MM.1S (cell line): ENCODE results near the gene LPIN2.

ENCODE experiments used
- DNase-seq: peaks from one replicate; pipeline ENCODE4 v3.0.0-alpha.2; 2015
- H2AFZ ChIP-seq: fragments of 300-600 bp; sonication (generic); 2 replicates; pipeline ENCODE4 v1.6.0; 2016; ENCODE audit warnings: antibody characterized with exemption, low read length
- H3F3A ChIP-seq: fragments of 300-600 bp; sonication (generic); 2 replicates; pipeline ENCODE4 v1.6.1; 2016; ENCODE audit warnings: mild to moderate bottlenecking, antibody characterized with exemption, low read length, moderate library complexity, mixed read lengths; ENCODE audit not compliant: insufficient read depth
- H3K27ac ChIP-seq: fragments of 300-600 bp; sonication (generic); 2 replicates; pipeline ENCODE4 v1.5.1; 2016; ENCODE audit warnings: mild to moderate bottlenecking, low read length
- H3K27me3 ChIP-seq: fragments of 300-600 bp; sonication (generic); replicated peaks from 2 replicates; pipeline ENCODE4 v1.6.0; 2016; ENCODE audit warnings: low read length; ENCODE audit not compliant: insufficient read depth
- H3K36me3 ChIP-seq: fragments of 300-600 bp; sonication (generic); replicated peaks from 2 replicates; pipeline ENCODE4 v1.6.1; 2016; ENCODE audit warnings: mild to moderate bottlenecking, low read length, mixed read lengths; ENCODE audit not compliant: insufficient read depth
- H3K4me1 ChIP-seq: fragments of 300-600 bp; sonication (generic); 2 replicates; pipeline ENCODE4 v1.6.1; 2016; ENCODE audit warnings: low read length, mixed read lengths
- H3K4me2 ChIP-seq: fragments of 300-600 bp; sonication (generic); 2 replicates; pipeline ENCODE4 v1.6.0; 2016; ENCODE audit warnings: low read depth, low read length
- H3K4me3 ChIP-seq: fragments of 300-600 bp; sonication (generic); 2 replicates; pipeline ENCODE4 v1.5.1; 2016; ENCODE audit warnings: low read length, mixed read lengths
- H3K79me2 ChIP-seq: fragments of 300-600 bp; sonication (generic); 2 replicates; pipeline ENCODE4 v1.6.1; 2016; ENCODE audit warnings: mixed run types, low read length, mixed read lengths
- H3K9ac ChIP-seq: fragments of 300-600 bp; sonication (generic); 2 replicates; pipeline ENCODE4 v1.6.1; 2016; ENCODE audit warnings: low read length, mixed read lengths
- H3K9me2 ChIP-seq: fragments of 300-600 bp; sonication (generic); replicated peaks from 2 replicates; pipeline ENCODE4 v1.6.1; 2016; ENCODE audit warnings: mild to moderate bottlenecking, low read length, mixed read lengths; ENCODE audit not compliant: insufficient read depth
- H3K9me3 ChIP-seq: fragments of 300-600 bp; sonication (generic); replicated peaks from 2 replicates; pipeline ENCODE4 v1.6.1; 2016; ENCODE audit warnings: mild to moderate bottlenecking, low read length, mixed read lengths; ENCODE audit not compliant: insufficient read depth
- H4K20me1 ChIP-seq: fragments of 300-600 bp; sonication (generic); 2 replicates; pipeline ENCODE4 v1.6.1; 2016; ENCODE audit warnings: mild to moderate bottlenecking, low read length, moderate library complexity, mixed read lengths; ENCODE audit not compliant: insufficient read depth
- EZH2 ChIP-seq: fragments of 300-600 bp; sonication (generic); optimal IDR thresholded peaks from 2 replicates; pipeline ENCODE3; 2017; ENCODE audit warnings: low read depth, mild to moderate bottlenecking, antibody characterized with exemption, low read length, mixed read lengths
- EZH2phosphoT487 ChIP-seq: fragments of 300-600 bp; sonication (generic); IDR thresholded peaks from 2 replicates; pipeline ENCODE4 v1.6.1; 2018; ENCODE audit warnings: antibody characterized with exemption, low read length
- TF ChIP-seq, protein P1 (sequence below): fragments of 300-600 bp; sonication (generic); IDR thresholded peaks from 2 replicates; pipeline ENCODE4 v1.5.1; 2016; ENCODE audit warnings: antibody characterized with exemption, low read length, mixed read lengths

Gene LPIN2

DNA sequence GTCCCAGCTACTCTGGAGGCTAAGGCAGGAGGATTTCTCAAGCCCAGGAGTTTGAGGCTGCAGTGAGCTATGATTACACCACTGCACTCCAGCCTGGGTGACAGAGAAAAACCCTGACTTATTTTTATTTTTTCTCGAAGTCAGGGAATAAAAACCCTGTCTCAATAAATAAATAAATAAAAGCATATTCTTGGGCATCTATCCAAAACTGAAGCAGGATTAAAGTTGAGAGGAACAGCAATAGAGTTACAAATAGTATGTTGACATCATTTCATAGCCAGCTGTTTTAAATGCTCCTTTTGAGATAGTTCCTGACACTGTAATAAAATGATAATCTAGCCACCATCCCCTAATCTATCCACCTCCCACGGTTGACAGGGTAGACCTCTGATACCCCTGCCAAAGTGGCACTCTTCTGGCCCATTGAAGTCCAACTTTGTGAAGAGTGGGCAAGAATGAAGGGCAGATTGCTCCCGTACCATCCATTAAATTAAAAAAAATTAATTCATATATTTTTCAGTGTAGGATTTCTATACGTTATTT lies 42.3 kb upstream of the LPIN2 start:
- Histone ChIP-seq H3K27me3 (no peaks in the 10 kb centered on the region), H2AFZ (no peak overlapping the region), H3K9me2 (no peaks in the 10 kb centered on the region), H3K27ac (no peak overlapping the region), H3K9ac (no peak overlapping the region), H3K4me1 (no peaks in the 10 kb centered on the region), H3K79me2 (no peaks in the 10 kb centered on the region), H4K20me1 (no peaks in the 10 kb centered on the region), H3K9me3 (no peaks in the 10 kb centered on the region), H3K4me2 (no peak overlapping the region), H3K36me3 (no peaks in the 10 kb centered on the region), H3K4me3 (no peak overlapping the region), H3F3A (no peaks in the 10 kb centered on the region)
- DNase-seq = no peak
- TF ChIP-seq EZH2 (no peak), EZH2phosphoT487 (no peak)
- TF ChIP-seq, protein P1, sequence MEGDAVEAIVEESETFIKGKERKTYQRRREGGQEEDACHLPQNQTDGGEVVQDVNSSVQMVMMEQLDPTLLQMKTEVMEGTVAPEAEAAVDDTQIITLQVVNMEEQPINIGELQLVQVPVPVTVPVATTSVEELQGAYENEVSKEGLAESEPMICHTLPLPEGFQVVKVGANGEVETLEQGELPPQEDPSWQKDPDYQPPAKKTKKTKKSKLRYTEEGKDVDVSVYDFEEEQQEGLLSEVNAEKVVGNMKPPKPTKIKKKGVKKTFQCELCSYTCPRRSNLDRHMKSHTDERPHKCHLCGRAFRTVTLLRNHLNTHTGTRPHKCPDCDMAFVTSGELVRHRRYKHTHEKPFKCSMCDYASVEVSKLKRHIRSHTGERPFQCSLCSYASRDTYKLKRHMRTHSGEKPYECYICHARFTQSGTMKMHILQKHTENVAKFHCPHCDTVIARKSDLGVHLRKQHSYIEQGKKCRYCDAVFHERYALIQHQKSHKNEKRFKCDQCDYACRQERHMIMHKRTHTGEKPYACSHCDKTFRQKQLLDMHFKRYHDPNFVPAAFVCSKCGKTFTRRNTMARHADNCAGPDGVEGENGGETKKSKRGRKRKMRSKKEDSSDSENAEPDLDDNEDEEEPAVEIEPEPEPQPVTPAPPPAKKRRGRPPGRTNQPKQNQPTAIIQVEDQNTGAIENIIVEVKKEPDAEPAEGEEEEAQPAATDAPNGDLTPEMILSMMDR = no peak

DNA sequence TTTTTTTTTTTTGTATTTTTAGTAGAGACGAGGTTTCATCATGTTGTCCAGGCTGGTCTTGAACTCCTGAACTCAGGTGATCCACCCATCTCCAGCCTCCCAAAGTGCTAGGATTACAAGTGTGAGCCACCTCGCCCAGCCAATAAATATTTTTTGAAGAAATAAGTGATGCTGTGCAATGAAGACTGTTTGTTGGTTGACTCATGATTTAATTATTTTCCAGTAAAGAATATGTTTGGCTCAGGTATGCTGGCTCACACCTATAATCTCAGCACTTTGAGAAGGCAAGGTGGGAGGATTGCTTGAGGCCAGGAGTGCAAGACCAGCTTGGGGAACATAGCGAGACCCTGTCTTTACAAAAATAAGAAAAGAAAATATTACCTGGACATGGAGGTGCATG lies 41.8 kb upstream of the LPIN2 start:
- Histone ChIP-seq H3F3A (no peaks in the 10 kb centered on the region), H2AFZ (no peak overlapping the region), H3K4me1 (no peaks in the 10 kb centered on the region), H3K27me3 (no peaks in the 10 kb centered on the region), H3K4me3 (no peak overlapping the region), H3K9me2 (no peaks in the 10 kb centered on the region), H4K20me1 (no peaks in the 10 kb centered on the region), H3K9me3 (no peaks in the 10 kb centered on the region), H3K27ac (no peak overlapping the region), H3K36me3 (no peaks in the 10 kb centered on the region), H3K79me2 (no peaks in the 10 kb centered on the region), H3K9ac (no peak overlapping the region), H3K4me2 (no peak overlapping the region)
- no peak for DNase-seq
- TF ChIP-seq, protein P1 = no peak
- TF ChIP-seq EZH2 (no peak), EZH2phosphoT487 (no peak)

DNA sequence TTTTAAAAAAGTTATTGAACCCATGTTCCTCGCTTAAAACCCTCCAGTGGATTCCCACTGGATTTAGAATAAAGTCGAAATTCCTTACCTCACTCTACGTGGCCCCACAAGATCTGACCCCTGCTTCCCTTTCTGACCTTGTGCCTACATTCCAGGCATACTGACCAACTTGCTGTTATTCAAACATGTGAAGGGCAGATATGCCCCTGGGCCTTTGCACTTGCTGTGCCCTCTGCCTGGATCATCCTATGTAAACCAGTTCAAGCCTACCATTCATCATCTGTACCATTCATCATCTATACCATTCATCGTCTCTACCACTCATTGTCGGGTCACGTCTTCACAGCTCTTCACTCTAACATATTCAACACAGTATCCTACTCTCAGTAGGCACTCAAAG lies 41.3 kb upstream of the LPIN2 start:
- Histone ChIP-seq H3K79me2 (no peaks in the 10 kb centered on the region), H3K27ac (no peak overlapping the region), H3K36me3 (no peaks in the 10 kb centered on the region), H3K4me1 (no peaks in the 10 kb centered on the region), H4K20me1 (no peaks in the 10 kb centered on the region), H3K9ac (no peak overlapping the region), H3K4me2 (no peak overlapping the region), H3K9me2 (no peaks in the 10 kb centered on the region), H3K9me3 (no peaks in the 10 kb centered on the region), H2AFZ (no peak overlapping the region), H3K27me3 (no peaks in the 10 kb centered on the region), H3K4me3 (no peak overlapping the region), H3F3A (no peaks in the 10 kb centered on the region)
- TF ChIP-seq, protein P1 = no peak
- TF ChIP-seq EZH2 (no peak), EZH2phosphoT487 (no peak)
- no peak for DNase-seq
